H1 (cell line): Measurements from ENCODE around the gene CDYL. TPM values are rescaled to one million over a fixed set of nuclear protein-coding genes. Genes with fewer than 3 reads are reported as not detected.

Experiments used
- ASH2L ChIP-seq: fragments of 200-600, 300-600 bp; sonication (generic); IDR thresholded peaks from one replicate; pipeline ENCODE4 v1.7.1; 2017; ENCODE audit warnings: low read length
- CBX8 ChIP-seq: fragments of 300-800, 300-1000 bp; sonication (generic); IDR thresholded peaks from 2 replicates; pipeline ENCODE4 v1.7.1; 2016; ENCODE audit warnings: low read depth, low read length, borderline replicate concordance
- POU5F1 ChIP-seq: IDR thresholded peaks from 2 replicates; pipeline ENCODE4 v1.6.1; 2011; ENCODE audit warnings: low read depth, mild to moderate bottlenecking, low read length, moderate library complexity
- SP4 ChIP-seq: IDR thresholded peaks from 2 replicates; pipeline ENCODE4 v1.6.1; 2012; ENCODE audit warnings: low read length, inconsistent platforms
- polyA plus RNA-seq, 7 experiments: library from polyadenylated mRNA; depleted of rRNA in 3 of 7; stranded (reverse) in 5 of 7; unstranded in 2 of 7; fragments of >200 nt in 5 of 7; fragments of 200-250 nt in 2 of 7; gene quantifications; 1 replicate in 5 of 7; 2 replicates in 1 of 7; 4 replicates in 1 of 7; pipeline versions ENCODE4 v1.2.1 to v1.2.3, GENCODE V29; 2011 to 2013; ENCODE audit warnings: missing spikeins in 2 of 7, mixed read lengths in 2 of 7
- total RNA-seq: library from RNA; stranded (reverse); fragmentation: NEBNext Ultra II Directional; extraction: Animal tissue kit (Norgen Biotek cat#: 25700); gene quantifications from 2 replicates; pipeline ENCODE4 v1.2.1, GENCODE V29; 2021

CDYL gene
- total and polyA plus RNA-seq, 2 of the 8 experiments (the other 6 are each of a cell fraction or from before 2014, with no cell fraction given), result 56.4 to 119 TPM

DNA sequence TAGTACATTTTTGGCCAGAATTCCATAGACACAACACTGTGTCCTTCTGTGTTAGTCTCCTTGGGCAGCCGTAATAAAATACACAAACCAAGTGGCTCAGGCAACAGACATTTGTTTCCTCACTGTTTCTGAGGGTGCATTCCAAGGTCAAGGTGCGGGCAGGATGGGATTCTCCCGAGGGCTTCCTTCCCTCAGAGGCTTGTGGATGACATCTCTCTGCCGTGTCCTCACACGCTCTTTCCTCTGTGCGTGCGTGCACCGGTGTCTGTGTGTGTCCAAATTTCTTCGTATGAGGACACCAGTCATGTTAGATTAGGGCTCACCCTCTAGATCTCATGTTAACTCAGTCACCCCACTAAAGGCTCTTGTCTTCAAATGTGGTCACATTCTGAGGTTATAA lies 30.6 kb downstream of the CDYL start (continued):
- TF ChIP-seq POU5F1, result no peak
- TF ChIP-seq CBX8, result no peak
- TF ChIP-seq SP4, result no peak
- TF ChIP-seq ASH2L, result no peak
